ENCODE measurements around the gene ROBO1.

ROBO1 gene

DNA sequence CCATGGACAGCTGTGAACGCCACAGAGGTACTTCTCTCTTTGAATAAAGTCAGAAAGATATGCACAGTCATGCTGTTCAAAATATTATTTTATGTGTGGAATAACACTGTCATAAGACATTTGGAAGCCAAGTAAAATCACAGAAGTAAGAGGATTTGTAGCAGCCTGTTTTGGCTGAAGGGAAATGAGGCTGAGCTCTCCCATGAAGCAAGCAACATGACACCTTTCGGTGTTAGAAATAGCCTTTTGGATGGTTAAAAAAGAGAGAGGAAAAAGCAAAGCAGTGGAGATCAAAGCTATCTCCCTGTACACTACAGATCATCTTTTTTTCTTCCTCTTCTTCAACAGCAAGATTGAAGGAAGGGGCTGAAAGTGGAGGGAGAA is 755.3 kb downstream of the ROBO1 start:
- Histone ChIP-seq H3K4me3 (no peak overlapping the region), H3K27ac (no peak overlapping the region)

DNA sequence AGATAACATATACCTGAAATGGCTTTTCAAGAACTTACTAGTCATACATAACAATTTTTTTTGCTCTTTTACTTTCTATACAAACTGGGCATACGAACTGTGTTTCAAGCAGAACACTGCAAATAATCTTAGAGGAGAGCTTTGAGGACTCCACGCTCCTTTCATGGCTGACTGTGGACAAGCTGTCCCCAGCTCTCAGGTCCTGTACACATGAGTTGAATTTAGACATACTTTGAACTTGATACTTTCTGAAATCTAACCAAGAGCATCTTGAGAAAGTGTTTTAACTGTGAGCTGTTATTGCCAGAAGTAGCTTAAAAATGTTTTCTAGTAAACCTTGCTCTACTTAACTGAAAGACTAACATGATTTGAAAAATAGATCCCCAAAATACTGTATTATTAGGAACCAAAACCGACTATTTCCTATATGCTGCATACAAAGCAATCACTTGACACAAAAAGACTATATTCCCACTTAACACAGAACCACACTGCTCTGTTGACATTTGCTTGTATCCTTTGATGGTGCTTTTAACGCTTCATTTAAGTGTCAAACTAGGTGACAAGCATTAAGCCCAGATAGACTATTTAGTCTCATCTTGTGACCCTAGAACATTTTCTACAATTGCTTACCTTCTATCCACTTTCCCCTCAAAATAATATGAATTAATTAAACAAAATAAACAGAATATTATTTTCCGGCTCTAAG is 755.8 kb downstream of the ROBO1 start:
- H3K4me3 ChIP-seq = no peak overlapping the region
- no peak overlapping the region for H3K27ac ChIP-seq

DNA sequence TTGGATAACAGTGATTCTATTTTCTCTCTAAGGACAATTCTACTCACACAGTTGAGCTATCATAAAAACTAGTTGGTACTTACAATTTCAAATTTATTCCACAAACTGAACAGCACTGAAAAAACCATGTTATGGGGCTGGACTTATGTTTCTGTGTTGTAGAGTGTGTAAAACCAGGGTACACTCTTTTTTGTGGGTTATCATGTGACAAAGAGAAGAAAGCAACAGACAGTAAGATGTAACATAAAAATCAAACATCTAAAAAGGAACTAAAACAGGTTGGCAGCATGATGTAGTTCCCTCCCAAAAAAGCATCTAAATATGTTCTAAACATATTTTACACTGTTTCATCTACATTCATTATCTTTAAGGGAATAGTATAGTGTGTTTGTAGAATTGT is 757.9 kb downstream of the ROBO1 start:
- H3K4me3 ChIP-seq = no peak overlapping the region
- no peak overlapping the region for H3K27ac ChIP-seq

DNA sequence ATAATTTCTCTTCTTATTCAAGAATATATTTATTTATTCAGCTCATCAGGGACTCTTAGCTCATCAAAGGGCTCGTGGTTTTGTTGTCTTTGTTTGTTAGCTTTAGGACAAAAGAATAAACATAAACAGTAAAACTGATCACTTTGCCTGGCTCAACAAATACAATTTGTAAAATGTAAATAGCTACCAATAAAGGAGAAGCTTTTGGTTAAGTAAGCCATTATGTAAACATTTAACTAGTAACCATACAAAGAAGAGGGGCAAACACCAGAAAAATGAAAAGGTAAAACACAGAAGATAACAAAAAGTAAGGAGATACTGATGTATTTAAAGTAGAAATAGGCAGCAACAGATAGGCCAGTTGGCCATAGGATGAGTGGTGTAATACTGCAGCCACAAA is 761.7 kb downstream of the ROBO1 start:
- H3K4me3 ChIP-seq = no peak overlapping the region
- no peak overlapping the region for H3K27ac ChIP-seq

DNA sequence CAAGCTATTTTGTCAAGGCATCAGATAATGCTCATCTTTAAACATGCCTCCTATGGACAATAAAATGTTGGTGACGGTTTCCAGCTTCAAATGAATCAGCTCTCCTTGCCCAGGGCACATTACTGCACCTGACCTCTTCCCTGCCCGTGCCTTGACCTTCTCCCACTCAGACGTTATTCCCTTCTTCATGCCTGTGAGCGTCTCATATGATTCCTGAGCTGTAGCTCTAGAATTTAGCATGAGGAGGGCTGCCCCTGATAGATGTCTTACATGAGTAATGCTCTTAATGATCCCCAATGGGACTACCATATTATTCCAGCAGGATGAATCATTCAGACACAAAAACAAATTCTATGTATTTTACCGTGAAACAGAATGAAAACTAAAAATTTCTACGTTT is 762.7 kb downstream of the ROBO1 start:
- Histone ChIP-seq H3K27ac (no peak overlapping the region), H3K4me3 (no peak overlapping the region)

DNA sequence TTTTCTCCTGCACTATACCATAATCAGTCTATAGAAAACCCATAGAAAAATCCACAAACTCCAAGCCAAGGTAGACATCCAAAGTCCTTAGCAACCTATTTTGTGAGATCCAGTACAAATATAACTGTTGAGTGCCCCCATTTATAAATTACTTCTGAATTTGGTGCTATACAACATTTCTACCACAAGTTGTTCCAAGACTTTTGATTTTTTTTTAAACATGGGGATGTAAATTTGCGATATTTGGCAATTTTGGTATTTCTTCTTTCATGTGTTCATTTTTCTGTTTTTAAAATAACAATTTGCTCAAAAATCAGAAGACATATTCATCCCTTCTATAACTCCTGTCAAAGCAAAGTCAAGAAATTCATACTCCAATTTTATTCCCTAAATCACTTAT is 763.8 kb downstream of the ROBO1 start:
- no peak overlapping the region for H3K27ac ChIP-seq
- no peak overlapping the region for H3K4me3 ChIP-seq

DNA sequence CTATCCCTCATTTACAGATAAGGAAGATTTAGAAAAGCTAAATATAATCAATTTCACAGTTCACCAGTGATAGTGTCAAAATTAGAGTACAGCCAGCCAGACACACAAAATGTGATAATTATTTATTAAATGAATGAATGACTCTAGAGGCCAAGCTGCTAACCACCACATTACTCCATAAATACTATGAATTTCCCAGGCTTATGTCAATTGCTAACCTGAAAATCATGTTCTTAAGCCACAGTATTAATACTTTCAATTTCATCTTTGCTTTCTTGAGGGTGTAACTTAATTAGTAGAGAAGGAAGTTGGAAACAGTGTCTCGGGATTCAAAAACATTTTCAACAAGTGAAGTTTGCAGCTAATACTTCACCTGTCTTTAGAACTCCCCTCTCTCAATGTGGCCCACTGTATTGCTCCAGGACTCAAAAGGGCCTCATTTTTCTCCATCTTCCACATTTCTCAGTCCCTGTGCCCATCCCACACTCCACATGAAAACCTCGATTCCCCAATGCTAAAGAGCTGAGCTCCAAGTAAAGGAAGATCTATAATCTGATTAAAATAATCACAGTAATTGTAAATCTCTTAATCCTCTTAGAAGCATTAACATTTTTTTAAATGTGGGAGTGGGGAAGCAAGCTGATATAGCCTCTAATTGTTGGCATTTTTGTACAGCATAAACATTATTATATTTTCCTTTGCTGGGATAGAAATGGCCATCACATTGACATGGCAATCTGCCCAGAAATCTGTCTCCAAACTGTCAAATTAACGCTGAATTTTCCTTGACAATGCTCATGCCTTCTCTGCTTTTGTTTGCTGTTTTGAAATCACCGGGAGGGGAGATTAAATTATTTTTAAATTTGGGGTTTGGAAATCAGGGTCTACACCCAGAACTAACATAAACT is 765.1 kb downstream of the ROBO1 start:
- no peak overlapping the region for H3K4me3 ChIP-seq

DNA sequence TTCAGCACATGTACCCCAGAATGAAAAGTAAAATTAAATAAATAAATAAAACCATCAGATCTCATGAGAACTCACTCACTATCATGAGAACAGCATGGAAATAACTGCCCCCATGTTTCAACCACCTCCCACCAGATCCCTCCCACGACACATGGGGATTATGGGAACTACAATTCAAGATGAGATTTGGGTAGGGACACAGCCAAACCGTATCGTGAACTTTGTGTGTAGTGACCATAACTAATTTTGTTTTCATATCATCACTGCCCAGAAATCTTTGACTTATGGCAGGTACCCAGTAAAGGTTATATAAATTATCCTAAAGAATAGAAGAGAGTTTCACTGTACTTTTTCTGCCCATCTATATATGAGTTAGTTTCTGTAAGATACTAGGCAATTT is 766.5 kb downstream of the ROBO1 start:
- no peak overlapping the region for H3K4me3 ChIP-seq
- no peak overlapping the region for H3K27ac ChIP-seq

More for the DNA sequence above, 765.1 kb downstream of the ROBO1 start:
- no peak overlapping the region for H3K27ac ChIP-seq

DNA sequence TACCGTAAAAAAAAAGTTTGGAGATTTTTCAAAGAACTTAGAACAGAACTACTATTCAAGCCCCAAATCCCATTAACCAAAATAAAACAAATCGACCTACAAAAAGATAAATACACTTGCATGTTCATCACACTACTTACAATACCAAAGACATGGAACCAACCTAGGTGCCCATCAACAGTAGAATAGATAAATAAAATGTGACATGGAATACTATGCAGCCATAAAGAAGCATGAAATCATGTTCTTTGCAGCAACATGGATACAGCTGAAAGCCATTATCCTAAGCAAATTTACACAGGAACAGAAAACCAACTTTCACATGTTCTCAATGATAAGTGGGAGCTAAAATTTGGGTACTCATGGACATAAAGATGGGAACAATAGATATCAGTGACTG is 768.7 kb downstream of the ROBO1 start:
- H3K27ac ChIP-seq = no peak overlapping the region

DNA sequence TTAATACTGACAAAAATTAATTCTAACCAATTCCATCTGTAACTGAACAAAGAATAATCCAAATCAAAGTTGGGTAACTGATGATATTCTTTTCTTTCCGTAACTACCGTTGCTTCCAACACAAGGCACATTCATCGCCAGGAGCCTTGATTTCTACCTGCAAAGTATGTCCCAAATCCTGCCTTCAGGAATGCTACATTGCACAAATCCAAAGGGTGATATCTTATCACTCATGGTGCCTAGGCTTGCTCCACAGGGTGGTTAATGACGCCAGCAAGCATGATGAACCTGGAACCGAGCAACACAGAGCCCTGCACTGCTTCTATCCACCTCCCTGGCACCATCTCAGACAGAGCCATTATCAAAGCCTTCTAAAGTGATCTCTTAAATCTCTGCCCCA is 772.7 kb downstream of the ROBO1 start:
- H3K4me3 ChIP-seq = no peak overlapping the region
- no peak overlapping the region for H3K27ac ChIP-seq

More for the DNA sequence above, 768.7 kb downstream of the ROBO1 start:
- H3K4me3 ChIP-seq = no peak overlapping the region

DNA sequence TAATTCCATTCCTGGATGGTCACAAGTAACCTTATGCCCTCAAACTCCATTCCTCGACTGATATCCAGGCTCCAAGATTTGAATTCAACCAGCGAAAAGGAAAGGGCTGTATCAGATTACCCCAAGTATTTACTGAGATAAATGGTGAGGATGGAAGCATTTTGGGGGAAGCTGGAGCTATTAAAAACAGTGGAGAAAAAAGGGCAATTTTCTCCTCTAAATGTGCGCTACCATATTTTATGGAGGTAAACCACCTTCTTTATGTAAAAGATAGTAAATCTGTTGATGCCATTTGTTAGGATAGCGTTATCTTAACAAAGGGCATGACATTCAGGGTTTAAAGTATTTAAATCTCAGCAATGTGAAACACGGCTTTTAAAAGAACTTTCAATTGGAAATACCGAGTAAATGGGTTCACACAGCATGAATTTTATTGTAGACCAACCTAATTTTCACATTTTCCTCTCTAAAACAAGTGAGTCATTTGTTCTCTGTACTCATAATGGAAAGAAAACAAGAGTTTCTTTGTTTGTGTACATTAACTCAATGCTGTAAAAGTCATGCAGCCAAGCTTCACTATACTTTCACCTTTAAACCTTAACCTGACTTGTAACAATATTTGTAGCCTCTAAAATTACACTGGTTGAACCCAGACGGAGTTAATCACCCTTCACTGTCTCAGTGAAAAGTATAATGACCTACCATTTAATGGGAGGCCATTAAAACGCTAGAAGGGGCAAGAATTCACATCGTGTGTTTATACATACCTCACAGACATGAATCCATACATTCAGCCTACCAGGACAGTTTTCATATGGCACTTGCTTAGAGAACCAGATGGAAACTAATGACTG is 773.4 kb downstream of the ROBO1 start:
- Histone ChIP-seq H3K27ac (no peak overlapping the region), H3K4me3 (no peak overlapping the region)

DNA sequence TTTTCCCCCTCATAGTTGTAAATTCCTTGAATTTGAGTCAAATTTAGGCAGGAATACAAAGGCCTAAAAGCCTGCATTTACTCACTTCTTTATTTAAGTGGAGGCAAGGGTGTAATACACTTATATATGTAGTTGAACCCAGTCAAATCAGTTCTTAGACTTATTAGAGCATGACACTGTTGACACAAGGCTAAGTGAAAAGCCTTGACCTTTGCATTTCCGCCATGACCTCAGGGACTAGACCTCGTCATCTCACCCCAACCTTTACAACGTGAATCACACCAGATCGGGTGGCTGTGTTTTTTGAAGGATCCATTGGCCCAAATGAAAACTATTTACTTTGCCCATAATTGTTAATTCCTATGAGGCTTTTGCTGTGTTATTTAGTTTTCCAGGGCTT is 774.4 kb downstream of the ROBO1 start:
- no peak overlapping the region for H3K4me3 ChIP-seq
- H3K27ac ChIP-seq = no peak overlapping the region

DNA sequence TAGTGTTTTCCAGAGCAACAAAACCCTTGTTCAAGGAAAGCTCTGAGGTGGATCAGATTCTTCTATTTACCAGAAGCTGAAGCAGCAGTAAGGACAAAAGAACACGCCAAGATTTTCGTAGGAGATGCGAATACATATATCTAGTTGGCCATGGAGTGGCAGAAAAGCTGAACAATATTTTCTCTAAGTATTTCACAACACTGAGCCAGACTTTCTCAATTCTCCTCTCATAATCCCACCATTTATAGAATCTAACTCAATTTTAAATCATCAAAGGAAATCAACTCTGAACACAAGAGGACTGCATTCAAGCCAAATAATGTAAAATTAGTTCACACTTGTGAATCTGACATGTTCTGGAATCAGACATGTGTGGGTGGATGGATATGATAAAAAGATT is 775.0 kb downstream of the ROBO1 start:
- H3K27ac ChIP-seq = no peak overlapping the region
- no peak overlapping the region for H3K4me3 ChIP-seq

DNA sequence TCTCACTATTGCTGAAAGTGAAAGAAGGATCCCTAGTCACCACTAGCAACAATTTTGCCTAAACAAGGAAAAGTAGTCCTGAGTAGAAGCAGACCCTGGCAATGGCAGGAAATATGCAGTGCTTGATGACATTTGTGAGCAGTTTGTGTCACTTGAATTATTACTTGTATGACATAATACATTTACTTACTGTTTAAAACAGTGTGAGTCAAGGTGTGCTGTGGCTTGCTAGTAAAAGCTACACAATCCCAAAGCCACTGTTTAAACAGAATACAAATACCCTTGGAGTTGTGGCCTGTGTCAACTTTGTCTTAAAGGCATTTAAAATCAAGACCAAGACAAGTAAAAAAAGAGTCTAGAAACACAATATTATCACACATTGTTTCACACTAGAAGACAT is 775.4 kb downstream of the ROBO1 start:
- Histone ChIP-seq H3K27ac (no peak overlapping the region), H3K4me3 (no peak overlapping the region)

DNA sequence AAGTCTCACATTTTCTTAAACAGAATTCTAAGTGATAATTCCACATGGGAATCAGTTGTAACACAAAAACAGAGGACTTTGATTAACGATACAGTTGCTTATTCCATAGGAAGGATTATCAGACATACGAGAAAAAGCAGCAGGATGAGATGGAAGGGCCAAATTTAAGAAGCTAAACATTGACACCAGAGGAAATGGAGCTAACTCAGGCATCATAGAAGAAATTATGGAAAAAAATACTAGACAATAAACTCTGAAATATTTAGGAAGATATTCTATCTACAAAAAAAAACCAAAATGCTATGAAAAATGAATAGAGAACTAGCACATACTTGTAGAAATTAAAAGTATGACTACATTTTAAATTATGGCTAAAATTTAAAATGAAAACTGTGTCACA is 776.1 kb downstream of the ROBO1 start:
- H3K27ac ChIP-seq = no peak overlapping the region

DNA sequence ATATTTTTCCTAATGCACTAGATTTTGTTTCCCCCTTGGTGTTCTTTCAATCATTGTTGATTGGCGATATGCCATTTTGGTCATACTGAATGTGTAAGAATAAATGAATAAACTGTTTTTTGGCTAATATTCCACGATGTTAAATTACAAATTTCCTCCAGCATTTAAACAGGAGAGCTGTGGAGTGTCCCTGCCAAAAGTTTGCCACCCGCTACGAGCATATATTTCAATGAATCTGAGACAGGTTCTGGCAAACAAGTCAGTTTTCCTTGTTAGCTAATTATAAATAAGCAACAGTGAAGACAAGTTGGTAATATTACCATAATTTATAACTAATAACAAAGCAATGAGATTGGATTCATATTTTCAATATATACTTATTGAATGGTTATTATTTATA is 777.6 kb downstream of the ROBO1 start:
- Histone ChIP-seq H3K27ac (no peak overlapping the region), H3K4me3 (no peak overlapping the region)

More for the DNA sequence above, 776.1 kb downstream of the ROBO1 start:
- H3K4me3 ChIP-seq = no peak overlapping the region

DNA sequence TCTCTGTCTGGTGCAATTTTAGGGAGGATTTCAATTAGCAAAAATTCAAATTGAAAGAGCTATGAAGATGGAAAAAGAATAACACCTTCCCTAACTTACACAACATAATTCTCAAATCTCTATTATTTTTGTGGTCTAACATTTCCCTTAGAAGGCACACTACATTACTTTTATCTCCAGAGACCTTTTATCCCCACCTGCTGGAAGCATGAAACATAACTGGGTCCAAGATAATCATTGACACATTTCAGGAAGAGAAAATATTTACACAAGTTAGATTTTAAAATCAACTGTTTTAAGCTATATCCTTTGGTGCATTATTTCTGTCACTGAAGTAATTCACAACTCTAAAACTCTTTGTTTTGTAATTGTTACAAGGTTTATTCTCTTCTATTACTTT is 779.5 kb downstream of the ROBO1 start:
- Histone ChIP-seq H3K27ac (no peak overlapping the region), H3K4me3 (no peak overlapping the region)

DNA sequence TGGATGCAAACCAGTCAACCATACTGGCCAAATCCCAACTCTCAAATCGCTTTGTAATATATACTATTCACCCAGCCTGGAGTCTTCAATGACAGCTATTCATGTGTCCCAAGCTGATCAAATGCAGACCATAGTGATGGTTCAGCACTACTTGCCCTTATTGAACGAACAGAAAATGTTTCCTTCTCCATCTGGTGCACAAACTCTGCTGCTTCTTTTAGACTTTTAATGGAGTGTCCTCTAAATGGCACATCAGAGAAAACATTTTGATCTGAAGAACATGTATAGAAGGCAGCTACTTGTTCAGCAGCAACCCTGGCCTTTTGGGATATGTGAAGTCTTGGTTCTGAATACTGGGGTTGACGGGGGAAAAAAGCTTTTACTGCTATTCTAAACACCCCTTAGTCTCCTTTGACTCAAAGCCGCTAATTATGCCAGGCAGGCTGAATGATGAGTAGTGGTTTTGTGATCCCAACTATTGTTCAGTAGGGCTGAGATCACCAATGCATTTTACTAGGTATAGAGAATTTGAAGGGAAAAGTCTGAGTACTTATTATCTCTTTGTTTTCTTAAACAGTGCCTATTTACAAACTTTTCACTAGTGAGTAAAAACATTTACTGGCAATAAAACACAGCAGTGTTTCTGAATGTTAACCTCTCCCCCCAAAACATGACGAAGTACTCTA is 781.2 kb downstream of the ROBO1 start:
- H3K27ac ChIP-seq = no peak overlapping the region
- no peak overlapping the region for H3K4me3 ChIP-seq

DNA sequence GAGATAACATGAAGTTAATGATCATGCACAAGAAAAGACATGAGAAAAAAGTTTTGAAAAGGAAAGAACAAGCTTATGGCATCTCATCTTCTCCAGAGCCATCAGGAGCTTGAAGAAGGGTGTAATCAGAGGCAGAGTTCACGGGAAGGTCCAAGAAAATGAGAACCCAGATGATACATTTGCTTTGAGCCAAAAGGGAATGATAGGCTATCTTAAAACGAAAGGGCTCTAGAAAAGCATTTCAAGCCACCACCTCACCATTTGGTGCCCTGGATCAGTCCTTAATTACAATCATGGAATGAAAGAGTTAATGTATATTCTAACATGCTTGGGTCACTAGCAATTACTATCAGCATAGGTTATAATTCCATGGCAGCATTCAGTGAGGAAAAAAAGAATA is 781.8 kb downstream of the ROBO1 start:
- no peak overlapping the region for H3K4me3 ChIP-seq
- H3K27ac ChIP-seq = no peak overlapping the region

DNA sequence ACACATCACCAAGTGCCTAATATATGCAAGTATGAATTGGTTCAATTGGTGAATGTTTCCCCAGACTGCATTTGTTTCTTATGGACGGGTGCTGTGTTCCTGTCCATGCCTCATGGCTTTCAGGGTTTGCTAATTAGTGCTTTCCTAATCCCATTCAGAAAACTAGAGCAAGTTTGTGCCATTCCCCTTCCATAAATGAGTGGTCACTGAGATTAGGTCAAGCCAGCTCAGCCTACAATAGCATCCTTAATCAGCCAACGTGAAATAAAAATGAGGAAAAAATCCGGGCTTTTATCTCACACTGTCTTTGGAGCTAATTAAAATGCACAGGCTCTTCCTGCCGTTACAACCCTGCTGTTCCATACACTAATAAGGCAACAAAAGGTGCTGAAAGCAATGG is 788.8 kb downstream of the ROBO1 start:
- no peak overlapping the region for H3K27ac ChIP-seq
- H3K4me3 ChIP-seq = no peak overlapping the region

Data from skin epidermis (tissue), 12 donors.